GM12801 (cell line): ENCODE measurements around the gene ZNF710.

ENCODE experiments used
- TF ChIP-seq, protein P1 (sequence below): IDR thresholded peaks from one replicate; pipeline ENCODE4 v1.5.1; 2011; ENCODE audit warnings: control low read depth; ENCODE audit not compliant: insufficient read length; ENCODE audit errors: extremely low read depth

The ZNF710 gene

DNA sequence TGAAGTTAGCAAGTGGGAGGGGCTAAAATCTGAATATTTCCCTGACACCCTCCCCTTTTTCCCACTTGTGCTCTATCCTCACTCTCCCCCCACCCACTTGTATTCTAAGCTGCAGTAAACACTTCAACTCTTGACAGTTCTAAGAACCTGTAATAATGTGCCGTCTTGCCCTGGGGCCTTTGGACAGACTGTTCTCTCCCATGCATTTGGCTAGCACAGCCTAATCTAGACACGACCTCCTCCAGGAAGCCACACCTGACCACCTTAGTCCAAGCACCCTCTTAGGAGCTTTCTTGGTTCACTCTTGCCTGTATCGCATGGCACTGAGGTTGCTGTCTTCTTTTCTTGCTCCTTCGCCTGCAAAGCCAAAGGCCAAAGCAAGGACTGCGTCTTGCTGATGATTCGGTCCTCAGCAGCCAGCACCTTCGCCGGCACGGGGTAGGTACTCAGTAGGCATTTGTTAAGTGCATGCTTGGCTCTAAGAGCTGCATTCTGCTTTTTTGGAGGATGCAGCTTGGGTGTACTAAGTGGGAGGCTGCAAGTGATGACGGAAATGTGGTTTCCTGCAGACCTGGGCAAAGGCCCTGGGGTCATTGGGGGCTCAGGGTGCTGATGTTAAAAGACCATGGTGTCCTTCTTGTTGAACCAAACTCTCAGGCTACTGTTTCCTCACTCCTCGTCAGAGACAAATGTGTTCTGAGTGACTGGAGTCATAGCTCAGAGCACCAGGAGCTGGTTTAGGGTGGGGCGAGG lies 2.0 kb upstream of the ZNF710 start:
- TF ChIP-seq, protein P1, sequence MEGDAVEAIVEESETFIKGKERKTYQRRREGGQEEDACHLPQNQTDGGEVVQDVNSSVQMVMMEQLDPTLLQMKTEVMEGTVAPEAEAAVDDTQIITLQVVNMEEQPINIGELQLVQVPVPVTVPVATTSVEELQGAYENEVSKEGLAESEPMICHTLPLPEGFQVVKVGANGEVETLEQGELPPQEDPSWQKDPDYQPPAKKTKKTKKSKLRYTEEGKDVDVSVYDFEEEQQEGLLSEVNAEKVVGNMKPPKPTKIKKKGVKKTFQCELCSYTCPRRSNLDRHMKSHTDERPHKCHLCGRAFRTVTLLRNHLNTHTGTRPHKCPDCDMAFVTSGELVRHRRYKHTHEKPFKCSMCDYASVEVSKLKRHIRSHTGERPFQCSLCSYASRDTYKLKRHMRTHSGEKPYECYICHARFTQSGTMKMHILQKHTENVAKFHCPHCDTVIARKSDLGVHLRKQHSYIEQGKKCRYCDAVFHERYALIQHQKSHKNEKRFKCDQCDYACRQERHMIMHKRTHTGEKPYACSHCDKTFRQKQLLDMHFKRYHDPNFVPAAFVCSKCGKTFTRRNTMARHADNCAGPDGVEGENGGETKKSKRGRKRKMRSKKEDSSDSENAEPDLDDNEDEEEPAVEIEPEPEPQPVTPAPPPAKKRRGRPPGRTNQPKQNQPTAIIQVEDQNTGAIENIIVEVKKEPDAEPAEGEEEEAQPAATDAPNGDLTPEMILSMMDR = no peak

DNA sequence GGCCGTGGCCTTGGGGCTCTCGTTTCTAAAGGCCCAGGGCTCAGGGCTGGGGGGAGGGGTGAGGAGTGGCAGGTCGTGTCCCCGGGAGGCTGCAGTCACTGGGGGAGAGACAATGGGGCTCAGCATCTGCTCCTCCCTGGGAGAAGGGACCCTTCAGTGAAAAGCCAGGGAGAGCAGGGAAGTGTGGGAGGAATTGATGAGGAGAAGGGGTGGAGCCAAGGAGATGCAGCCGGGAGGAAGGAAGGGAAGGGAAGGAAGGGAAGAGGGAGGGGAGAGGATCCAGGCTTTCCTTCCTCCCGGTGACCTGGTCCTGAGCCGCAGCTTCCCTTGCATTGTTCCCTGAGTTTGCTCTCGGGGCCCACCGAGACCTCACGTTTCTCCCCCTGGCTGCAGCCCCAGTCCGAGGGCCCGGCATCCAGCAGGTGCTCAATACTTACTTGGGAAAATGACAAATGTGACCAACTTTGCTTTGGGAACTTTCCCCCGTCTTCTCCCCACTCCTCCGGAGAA lies 1.4 kb upstream of the ZNF710 start:
- TF ChIP-seq, protein P1 = no peak

DNA sequence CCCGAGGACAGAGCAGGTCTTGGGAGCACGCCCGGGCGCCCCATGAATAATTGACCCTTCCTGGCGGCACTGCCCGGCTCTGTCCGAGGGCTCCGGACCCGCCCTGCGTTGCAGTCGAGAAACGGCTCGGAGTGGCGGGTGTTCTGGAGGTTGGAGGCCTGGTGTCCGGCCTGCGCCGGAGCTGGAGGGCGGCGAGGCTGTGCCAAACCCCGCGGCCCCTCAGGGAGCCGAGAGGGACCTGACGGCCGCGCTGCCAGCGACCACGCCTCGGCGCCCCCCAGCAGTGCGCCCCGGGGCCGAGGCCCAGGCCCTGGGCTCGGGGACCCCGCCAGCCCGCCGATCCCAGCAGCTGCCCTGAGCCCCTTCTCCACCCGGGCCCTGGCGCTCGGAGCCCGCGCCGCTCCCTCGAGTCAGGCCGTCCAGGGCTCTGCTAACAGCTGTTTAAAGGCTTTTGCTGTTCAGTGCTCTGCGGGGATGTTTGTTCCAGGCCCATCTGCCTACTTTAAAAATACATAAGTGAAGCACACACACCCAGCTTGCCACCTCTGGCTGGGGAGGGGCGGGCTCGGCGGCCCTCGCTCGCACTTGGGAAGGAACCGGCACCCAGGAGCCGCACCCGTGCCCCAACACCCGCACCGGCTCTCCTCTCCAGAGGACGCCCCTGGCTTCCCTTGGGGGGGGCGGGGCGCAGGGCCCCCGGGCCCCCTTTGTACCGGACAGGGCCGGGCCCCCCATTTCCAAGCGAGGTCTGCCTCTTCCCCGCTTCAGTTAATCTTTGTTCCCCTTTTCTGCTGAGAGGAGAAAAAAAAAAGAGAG lies 730 bp upstream of the ZNF710 start:
- TF ChIP-seq, protein P1 = no peak

DNA sequence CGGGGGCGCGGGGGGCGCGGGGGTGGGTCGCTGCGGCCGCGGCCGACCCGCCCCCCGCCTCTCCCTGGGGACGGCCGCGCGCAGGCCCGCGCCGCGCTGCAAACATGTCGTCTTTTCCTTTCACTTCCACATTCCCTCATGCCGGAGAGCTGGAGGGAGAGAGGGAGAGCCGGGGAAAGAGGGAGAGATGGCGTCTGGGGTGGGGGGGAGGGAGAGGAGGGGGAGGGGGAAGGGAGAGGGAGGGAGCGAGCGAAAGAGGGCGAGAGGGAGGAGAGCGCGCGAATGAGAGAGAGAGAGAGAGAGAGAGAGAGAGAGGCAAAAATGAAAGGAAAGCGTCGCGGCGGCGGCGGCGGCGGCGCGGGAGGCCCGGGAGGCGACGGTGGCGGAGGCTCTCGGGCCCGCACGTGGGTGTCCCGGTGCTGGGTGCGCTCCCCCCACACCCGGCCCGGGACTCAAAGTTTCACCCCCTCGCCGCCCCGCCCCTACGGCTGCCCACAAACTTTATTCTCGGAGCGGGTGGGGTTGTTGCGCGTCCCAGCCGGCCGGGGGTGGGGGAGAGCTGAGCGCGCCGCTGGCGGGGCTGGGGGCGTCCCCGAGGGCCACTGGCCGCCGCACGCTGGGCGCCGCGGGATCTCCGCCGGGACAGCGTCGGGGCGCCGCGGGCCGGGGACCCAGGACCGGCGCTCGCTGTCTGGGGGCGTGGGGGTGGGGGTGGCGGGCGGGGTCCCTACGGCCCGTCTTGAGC lies 731 bp downstream of the ZNF710 start:
- TF ChIP-seq, protein P1 = no peak

DNA sequence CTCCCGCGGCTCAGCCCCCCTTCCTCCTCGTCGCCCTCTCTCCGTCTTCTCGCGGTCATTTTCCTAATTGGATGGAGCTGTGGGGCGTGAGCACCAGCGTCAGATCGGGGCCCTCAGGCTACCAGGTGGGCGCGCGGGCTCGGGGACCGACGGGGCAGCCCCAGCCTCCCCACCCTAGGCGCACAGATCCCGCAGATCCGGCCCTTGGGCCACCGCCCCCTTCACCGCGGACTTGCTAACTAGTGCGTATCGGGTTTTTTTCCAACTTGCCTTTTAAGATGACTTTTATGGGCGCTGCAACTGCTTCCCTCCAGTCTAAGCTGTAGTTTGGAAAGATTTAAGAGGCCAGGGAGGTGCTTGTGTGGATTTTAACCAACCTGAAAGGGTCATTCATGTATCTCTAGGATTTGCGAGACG lies 1.3 kb downstream of the ZNF710 start:
- TF ChIP-seq, protein P1 = no peak

DNA sequence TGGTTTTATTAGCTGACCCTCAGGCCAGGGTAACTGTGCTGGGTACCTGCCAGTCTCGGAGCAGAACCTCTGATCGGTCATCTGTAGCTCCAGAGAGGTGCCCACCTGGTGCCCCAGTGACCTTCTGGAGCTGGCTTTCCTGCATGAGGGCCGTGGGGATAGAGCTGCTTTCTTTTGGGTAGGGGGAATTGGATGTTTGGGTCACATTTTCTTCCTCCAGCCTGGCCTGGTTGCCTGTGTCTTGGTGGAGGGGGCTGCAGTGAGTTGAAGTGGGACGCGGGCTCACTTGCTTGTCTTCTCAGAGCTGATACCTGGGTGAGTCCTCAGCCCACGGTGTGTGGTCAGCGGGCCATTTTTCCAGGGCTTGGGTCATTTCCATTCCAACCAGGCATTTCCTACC lies 2.6 kb downstream of the ZNF710 start:
- TF ChIP-seq, protein P1 = no peak

DNA sequence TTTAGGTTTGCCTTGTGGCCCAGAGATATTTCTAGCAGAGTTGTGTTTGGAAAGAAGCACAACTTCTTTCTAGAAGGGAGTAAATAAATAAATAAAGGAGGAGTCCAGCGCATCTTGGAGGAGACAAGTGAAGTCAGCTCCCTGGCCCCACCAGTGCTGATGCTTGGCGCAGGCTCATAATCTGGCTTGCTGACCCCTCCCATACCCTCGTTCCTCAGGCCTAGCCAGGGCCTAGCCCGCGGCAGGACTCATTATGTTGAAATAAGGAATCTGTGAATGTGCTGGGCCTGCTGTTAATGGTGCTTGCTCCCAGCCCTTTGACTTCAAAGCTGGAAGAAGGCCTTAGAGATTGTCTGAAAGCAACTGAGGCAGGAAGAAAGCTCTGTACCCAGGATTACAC lies 3.1 kb downstream of the ZNF710 start:
- TF ChIP-seq, protein P1 = no peak
